Stimulated activated CD8-positive, alpha-beta memory T cell treated with anti-CD3 and anti-CD28 coated beads, Interleukin-12 subunit alpha, Interleukin-12 subunit beta, amount 100 ng/mL, for 24 hours (primary cell): ENCODE data around the gene CSNK1A1.
A peak's percentile ranks its signal among the peaks of the same experiment; 100 is the strongest.
"Not testable (repeated sequence)": the region's sequence is repeated elsewhere in the genome, so short reads cannot be mapped to it uniquely, and the experiment has no call there.

ENCODE experiments used
- DNase-seq: peaks from one replicate; pipeline ENCODE4 v3.0.0-alpha.2; 2020; ENCODE audit errors: extremely low read depth

CSNK1A1 gene

GRCh38 chr5:149551227-149552037 is at the start of gene CSNK1A1:
Gene CSNK1A1 (minus strand): TSS chr5:149551439. CDS start chr5:149550964, 475 bp downstream.
- peak; percentile 98 for DNase-seq

GRCh38 chr5:149600932-149601331 is 49.7 kb upstream of the CSNK1A1 start:
- no peak for DNase-seq

- no peak for DNase-seq
Measured at GRCh38 chr5:149599375-149599774, 48.1 kb upstream of the CSNK1A1 start.

- no peak for DNase-seq
Measured at GRCh38 chr5:149598966-149599365, 47.7 kb upstream of the CSNK1A1 start.

GRCh38 chr5:149598234-149598633 is 47.0 kb upstream of the CSNK1A1 start:
- DNase-seq: not testable (repeated sequence)

- no peak for DNase-seq
Measured at GRCh38 chr5:149597618-149598017, 46.4 kb upstream of the CSNK1A1 start.

GRCh38 chr5:149596712-149597111 is 45.5 kb upstream of the CSNK1A1 start:
- no peak for DNase-seq

GRCh38 chr5:149595105-149595504 is 43.9 kb upstream of the CSNK1A1 start:
- not testable (repeated sequence) for DNase-seq

GRCh38 chr5:149594206-149594895 is 43.1 kb upstream of the CSNK1A1 start:
- no peak for DNase-seq

GRCh38 chr5:149593370-149593769 is 42.1 kb upstream of the CSNK1A1 start:
- no peak for DNase-seq

- DNase-seq: no peak
Measured at GRCh38 chr5:149588936-149589335, 37.7 kb upstream of the CSNK1A1 start.

GRCh38 chr5:149586708-149587318 is 35.6 kb upstream of the CSNK1A1 start:
- no peak for DNase-seq

GRCh38 chr5:149585910-149586309 is 34.7 kb upstream of the CSNK1A1 start:
- DNase-seq: no peak

- no peak for DNase-seq
Measured at GRCh38 chr5:149584121-149584520, 32.9 kb upstream of the CSNK1A1 start.

- DNase-seq: no peak
Measured at GRCh38 chr5:149583394-149583793, 32.2 kb upstream of the CSNK1A1 start.

GRCh38 chr5:149581931-149582768 is 30.9 kb upstream of the CSNK1A1 start:
- no peak for DNase-seq

- DNase-seq: peak; percentile 3
Measured at GRCh38 chr5:149581192-149581861, 30.1 kb upstream of the CSNK1A1 start, which contains the start of gene ARHGEF37. Gene ARHGEF37 (plus strand): TSS chr5:149581498. CDS start chr5:149597770, 16,272 bp downstream.

- no peak for DNase-seq
Measured at GRCh38 chr5:149580808-149581191, 29.6 kb upstream of the CSNK1A1 start.

- DNase-seq: no peak
Measured at GRCh38 chr5:149578896-149579295, 27.7 kb upstream of the CSNK1A1 start.

- no peak for DNase-seq
Measured at GRCh38 chr5:149576021-149576420, 24.8 kb upstream of the CSNK1A1 start.

GRCh38 chr5:149575131-149575530 is 23.9 kb upstream of the CSNK1A1 start:
- DNase-seq: no peak
